GM21381 (cell line): ENCODE data around the gene CAPZB.

Source experiments
- ATAC-seq: cut with Tn5 transposase; IDR thresholded peaks from one replicate; pipeline ENCODE4 v1.9.1; 2021; ENCODE audit warnings: mild to moderate bottlenecking, moderate library complexity; ENCODE audit not compliant: unreplicated experiment

The CAPZB gene

DNA sequence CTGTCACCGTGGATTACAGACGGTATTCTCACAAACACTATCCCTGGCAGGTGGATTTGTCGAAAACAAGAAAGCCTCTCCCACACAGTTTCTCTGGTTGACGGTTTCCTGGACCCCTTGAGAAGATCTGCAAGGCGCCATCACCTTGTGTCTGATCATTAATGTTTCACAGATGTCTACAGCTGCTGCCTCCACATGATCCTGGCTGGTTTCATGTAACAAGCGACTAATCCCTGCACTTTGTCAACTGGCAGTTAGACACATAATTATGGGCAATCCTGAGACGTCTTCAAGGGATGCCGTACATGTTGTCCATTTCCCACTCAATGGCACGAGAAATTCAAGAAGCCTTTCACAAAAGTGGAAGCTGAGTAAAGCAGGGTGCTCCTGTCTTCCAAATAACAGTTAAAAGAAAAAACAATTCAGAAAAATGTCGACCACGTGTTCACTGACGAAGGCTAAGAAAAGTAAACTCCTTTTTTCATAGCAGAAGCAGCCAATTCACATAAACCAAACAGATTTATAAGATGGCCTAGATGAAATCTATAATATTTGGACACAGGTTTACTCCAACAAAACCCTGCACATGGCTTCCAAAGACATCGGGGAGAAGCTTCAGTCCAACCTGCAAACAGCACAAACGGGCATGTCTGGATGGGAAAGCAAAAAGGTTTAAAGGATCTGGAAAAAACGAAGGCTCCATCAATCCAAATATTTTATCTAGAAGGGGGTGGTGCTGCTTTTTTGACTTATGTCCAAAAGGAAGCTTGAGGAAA, 52.2 kb downstream of the CAPZB start:
- ATAC-seq: no peak

GRCh38 chr1:19430121-19431068, 54.9 kb downstream of the CAPZB start:
- ATAC-seq: no peak

DNA sequence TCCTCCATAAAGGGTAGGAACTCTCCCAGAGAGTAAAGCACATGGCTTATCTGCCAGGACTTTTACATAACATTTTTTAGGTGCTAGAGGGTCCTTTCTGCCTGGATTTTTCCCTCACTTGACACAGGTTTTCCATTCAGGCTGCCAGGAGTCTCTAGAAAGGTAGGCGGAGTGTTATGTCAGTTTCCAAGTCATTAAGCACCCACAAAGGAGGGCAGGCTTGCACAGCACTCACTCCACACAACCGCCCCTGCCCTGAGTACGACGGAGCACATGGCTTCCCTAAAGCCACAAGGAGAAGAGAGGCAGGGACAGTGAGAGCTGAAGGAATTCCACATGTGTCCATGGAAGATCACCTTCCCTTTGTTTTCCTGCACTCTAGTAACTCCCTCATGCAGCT, 55.7 kb downstream of the CAPZB start:
- ATAC-seq: no peak

GRCh38 chr1:19427087-19427781, 58.1 kb downstream of the CAPZB start:
- ATAC-seq: no peak

- no peak for ATAC-seq
Measured at GRCh38 chr1:19426294-19427086, 58.8 kb downstream of the CAPZB start.

DNA sequence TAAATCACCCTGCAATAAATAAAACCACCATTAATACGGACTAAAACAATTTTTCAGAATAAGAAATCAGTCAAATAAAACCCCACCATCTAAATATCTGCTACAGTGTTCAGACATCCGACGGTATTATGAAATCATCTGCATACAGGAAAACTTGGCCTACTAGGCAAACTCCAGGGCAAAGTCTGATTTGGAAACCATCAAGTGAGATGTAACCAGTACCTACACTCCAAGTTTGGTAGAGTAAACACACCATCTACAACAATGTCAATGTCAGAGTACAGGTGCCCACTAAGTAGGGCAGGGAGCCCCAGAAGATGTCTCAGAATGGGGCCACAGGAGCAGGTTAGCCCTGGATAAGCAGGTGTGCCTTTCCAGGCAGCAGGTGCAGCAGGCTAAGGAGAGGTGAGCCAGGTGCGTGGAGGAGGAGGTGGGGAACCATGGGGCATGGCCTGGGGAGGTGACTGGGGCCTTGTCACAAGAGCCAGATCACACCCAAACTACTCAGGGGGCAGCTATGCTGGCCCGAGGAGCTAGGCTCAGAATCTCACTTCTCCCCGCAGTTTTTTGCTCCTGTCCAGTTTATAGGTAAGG, 59.6 kb downstream of the CAPZB start:
- no peak for ATAC-seq

GRCh38 chr1:19424651-19425570, 60.4 kb downstream of the CAPZB start:
- ATAC-seq: no peak

DNA sequence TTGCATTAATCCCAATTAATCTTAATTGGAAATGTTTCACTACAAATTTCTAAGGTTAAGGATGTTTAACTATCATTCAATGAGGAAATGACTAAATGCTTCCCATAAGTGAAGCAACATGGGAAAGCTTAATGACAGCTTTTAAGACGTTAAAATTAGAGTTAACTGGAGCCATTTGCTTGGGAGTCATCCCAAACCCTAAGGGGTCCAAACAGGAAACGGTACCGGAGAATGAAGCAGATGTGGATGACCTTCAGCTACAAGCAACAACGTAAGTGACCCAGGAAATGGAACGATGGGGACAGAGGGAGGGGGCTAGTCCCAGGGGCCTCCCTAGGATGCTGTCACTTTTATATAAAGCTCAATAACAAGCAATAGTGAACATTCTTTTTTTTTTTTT, 62.2 kb downstream of the CAPZB start:
- no peak for ATAC-seq

DNA sequence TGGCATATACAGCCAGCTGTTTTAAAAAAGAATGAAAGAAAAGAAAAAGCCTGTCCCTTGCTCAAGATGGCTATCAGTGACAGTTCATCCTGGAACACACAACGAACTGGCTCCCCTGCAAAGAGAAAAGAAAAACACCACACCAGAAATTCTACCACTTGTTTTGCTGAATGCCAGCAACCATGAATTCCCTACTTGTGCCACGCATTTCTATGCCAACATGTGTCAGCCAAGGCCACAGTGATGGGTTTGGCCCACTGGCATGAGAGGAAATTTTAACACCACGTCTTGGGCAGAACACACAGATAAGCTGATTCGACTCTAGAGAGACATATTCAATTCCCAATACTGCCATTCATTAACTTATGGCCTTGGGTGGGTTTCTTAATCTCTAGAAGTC, 64.0 kb downstream of the CAPZB start:
- no peak for ATAC-seq

DNA sequence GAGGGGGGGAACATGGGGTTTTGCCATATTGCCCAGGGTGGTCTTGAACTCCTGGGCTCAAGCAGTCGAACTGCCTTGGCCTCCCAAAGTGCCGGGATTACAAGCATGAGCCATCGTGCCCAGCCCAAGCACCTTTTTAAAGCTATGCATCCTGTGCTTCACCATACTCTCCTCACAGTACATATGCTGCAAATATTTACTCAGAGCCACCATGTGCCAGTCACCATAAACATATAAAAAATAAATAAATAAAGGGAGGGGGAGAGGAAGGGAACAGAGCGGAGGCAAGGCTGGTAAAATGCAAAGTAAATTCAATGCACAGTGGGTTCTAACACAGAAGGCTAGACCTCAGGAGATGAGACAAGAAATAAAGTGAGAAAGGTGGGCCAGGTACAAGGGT, 64.7 kb downstream of the CAPZB start:
- ATAC-seq: no peak

- ATAC-seq: no peak
Measured at GRCh38 chr1:19419691-19420090, 65.6 kb downstream of the CAPZB start.

GRCh38 chr1:19418503-19418971, 66.8 kb downstream of the CAPZB start:
- ATAC-seq: no peak

GRCh38 chr1:19416921-19417470, 68.3 kb downstream of the CAPZB start:
- no peak for ATAC-seq

GRCh38 chr1:19416145-19416544, 69.2 kb downstream of the CAPZB start:
- ATAC-seq: no peak

GRCh38 chr1:19414515-19415121, 70.7 kb downstream of the CAPZB start:
- ATAC-seq: no peak

DNA sequence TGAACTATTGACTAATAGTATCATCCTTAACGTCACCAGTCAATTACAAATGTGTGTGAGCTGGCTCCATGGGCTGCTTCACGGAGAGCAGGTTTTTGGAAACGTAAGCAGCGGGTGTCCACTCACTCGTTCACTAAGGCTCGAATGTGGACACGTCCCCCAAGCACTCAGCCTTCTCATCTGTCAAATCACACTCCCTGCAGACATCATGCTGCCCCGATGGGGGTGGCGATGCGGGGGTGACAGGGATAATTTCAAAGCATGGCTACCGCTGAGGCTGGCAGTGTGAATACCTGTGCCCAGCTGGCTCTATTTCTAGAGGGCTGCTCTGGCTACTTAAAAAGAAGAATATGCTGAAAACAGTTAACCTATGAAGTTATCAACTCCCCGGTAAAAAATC, 71.3 kb downstream of the CAPZB start:
- ATAC-seq: no peak

DNA sequence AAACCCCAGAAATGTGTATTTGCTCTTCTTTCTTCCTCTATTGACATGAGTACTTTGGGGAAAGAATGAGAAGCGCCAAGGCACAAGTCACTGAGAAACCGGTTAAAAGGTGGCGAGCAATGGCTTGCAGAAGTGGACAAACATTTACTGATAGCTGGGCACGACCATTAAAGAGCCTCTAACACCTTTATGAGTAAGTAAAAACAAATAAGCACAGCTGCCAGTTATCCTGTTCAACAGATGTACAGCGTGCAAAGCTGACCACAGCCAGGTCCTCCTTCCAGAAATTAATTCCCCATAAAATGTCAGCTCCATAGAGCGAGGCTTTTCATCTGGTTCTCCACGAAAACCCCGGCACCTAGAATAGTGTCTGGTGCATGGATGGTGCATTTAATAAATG, 72.7 kb downstream of the CAPZB start:
- ATAC-seq: no peak

DNA sequence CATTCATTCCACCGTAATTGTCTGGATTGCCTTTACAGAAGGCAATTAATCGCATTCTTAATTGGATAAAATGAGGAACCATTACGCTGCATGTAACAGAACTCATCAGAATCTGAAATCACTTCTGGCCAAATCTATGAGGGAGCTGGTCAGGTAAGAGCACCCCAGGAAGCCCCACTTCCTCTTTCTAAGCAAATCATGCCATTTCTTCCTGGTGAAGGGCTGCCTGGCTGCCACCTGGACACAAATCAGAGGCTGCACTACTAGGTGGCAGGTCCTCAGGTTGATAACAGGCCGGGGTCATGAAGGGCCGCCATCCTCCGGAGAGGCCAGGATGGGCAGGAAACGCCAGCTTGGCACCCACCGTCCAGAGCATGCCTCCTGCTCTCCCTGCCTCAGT, 73.7 kb downstream of the CAPZB start:
- ATAC-seq: peak; percentile 62
